Neural progenitor cell (in vitro differentiated cells): ENCODE data around the gene GPS1.

Source experiments
- EZH2 ChIP-seq: fragments of 200-600 bp; sonication (generic); IDR thresholded peaks from 2 replicates; pipeline ENCODE4 v1.6.1; 2017; ENCODE audit warnings: antibody characterized with exemption, mild to moderate bottlenecking, moderate library complexity
- TF ChIP-seq, protein P1 (sequence below): fragments of 200-600 bp; sonication (generic); IDR thresholded peaks from 2 replicates; pipeline ENCODE4 v1.5.1; 2017; ENCODE audit warnings: antibody characterized with exemption, mild to moderate bottlenecking

DNA sequence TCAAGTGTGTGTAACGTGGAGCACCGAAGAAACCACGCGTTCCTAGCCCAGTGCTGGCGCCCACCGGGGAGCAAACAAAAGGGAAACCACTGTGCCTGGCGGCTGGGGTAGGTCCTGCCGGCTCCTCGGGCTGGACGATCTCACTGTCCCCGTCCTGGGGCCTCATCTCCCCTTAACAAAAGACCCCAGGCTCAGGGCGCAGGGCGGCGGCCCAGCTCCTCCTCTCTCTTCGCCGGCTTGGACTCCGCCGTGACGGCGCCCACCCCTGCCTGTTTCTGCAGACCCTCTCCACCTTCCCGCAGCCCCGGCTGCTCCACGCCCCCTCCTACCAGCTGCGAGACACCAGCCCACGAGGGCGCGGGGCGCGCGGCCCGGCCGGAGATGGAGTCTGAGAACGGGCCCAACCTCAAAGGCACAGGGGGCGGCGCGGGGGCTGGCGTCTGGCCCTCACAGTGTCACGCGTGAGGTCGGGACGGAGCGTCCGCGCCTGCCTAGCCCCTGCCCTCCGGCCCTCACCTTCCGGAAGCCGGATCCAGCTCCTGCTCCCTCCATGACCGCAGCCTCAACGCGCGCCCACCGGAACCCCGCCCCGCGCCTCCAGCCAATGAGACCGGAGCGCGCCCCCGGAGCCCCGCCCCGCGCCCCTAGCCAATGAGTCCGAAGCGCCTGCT is 29.3 kb upstream of the GPS1 start, which contains the start of gene CENPX:
- TF ChIP-seq, protein P1, sequence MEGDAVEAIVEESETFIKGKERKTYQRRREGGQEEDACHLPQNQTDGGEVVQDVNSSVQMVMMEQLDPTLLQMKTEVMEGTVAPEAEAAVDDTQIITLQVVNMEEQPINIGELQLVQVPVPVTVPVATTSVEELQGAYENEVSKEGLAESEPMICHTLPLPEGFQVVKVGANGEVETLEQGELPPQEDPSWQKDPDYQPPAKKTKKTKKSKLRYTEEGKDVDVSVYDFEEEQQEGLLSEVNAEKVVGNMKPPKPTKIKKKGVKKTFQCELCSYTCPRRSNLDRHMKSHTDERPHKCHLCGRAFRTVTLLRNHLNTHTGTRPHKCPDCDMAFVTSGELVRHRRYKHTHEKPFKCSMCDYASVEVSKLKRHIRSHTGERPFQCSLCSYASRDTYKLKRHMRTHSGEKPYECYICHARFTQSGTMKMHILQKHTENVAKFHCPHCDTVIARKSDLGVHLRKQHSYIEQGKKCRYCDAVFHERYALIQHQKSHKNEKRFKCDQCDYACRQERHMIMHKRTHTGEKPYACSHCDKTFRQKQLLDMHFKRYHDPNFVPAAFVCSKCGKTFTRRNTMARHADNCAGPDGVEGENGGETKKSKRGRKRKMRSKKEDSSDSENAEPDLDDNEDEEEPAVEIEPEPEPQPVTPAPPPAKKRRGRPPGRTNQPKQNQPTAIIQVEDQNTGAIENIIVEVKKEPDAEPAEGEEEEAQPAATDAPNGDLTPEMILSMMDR: no peak
- no peak for TF ChIP-seq EZH2
